Activated CD4-positive, alpha-beta T cell treated with anti-CD3 and anti-CD28 coated beads, Interleukin-2, amount 50 U/mL, for 1 hour (primary cell): ENCODE results near the gene ZSCAN21.

ENCODE experiments used
- DNase-seq: peaks from one replicate; pipeline ENCODE4 v3.0.0-alpha.2; 2020

The ZSCAN21 gene

GRCh38 chr7:100079024-100079560, 29.5 kb downstream of the ZSCAN21 start:
- DNase-seq, result no peak

- no peak for DNase-seq
These were observed 31.4 kb downstream of the ZSCAN21 start for GRCh38 chr7:100080907-100081534.

GRCh38 chr7:100081535-100082102, 32.0 kb downstream of the ZSCAN21 start, which contains the start of gene ZNF3:
TSS of gene ZNF3 (minus strand) at chr7:100081723. CDS start at chr7:100077357, 4,366 bp downstream.
- peak; percentile 95 for DNase-seq

- no peak for DNase-seq
These were observed 33.4 kb downstream of the ZSCAN21 start for GRCh38 chr7:100082978-100083377.

GRCh38 chr7:100085515-100085914, 35.9 kb downstream of the ZSCAN21 start:
- DNase-seq, result no peak

GRCh38 chr7:100087055-100087750, 37.6 kb downstream of the ZSCAN21 start:
- no peak for DNase-seq

GRCh38 chr7:100088095-100088620, 38.6 kb downstream of the ZSCAN21 start:
- no peak for DNase-seq

GRCh38 chr7:100088621-100089457, 39.3 kb downstream of the ZSCAN21 start, which contains the start of gene COPS6:
TSS of gene COPS6 (plus strand) at chr7:100088969. CDS start at chr7:100088991, 22 bp downstream.
- peak; percentile 84 for DNase-seq

GRCh38 chr7:100089458-100090196, 40.1 kb downstream of the ZSCAN21 start:
- DNase-seq, result no peak

GRCh38 chr7:100090527-100091410, 41.2 kb downstream of the ZSCAN21 start:
- DNase-seq, result no peak

- DNase-seq, result no peak
These were observed 42.0 kb downstream of the ZSCAN21 start for GRCh38 chr7:100091411-100092181.

- no peak for DNase-seq
These were observed 43.5 kb downstream of the ZSCAN21 start for GRCh38 chr7:100093054-100093453.

GRCh38 chr7:100093498-100093897, 43.9 kb downstream of the ZSCAN21 start:
- no peak for DNase-seq

GRCh38 chr7:100093925-100094486, 44.4 kb downstream of the ZSCAN21 start:
- no peak for DNase-seq

- DNase-seq, result no peak
These were observed 45.7 kb downstream of the ZSCAN21 start for GRCh38 chr7:100095289-100095688.

GRCh38 chr7:100095704-100096103, 46.1 kb downstream of the ZSCAN21 start:
- no peak for DNase-seq

- DNase-seq, result no peak
These were observed 49.3 kb downstream of the ZSCAN21 start for GRCh38 chr7:100098913-100099312.

GRCh38 chr7:100099452-100099851, 49.9 kb downstream of the ZSCAN21 start:
- no peak for DNase-seq

- DNase-seq, result peak; percentile 79
These were observed 50.9 kb downstream of the ZSCAN21 start for GRCh38 chr7:100100420-100101015.
